HG02840 (cell line): Measurements from ENCODE around the gene RASSF9.

ENCODE experiments used
- ATAC-seq: cut with Tn5 transposase; IDR thresholded peaks from one replicate; pipeline ENCODE4 v1.9.1; 2021; ENCODE audit warnings: mild to moderate bottlenecking, moderate library complexity, moderate number of reproducible peaks; ENCODE audit not compliant: unreplicated experiment, low FRiP score

The RASSF9 gene

DNA sequence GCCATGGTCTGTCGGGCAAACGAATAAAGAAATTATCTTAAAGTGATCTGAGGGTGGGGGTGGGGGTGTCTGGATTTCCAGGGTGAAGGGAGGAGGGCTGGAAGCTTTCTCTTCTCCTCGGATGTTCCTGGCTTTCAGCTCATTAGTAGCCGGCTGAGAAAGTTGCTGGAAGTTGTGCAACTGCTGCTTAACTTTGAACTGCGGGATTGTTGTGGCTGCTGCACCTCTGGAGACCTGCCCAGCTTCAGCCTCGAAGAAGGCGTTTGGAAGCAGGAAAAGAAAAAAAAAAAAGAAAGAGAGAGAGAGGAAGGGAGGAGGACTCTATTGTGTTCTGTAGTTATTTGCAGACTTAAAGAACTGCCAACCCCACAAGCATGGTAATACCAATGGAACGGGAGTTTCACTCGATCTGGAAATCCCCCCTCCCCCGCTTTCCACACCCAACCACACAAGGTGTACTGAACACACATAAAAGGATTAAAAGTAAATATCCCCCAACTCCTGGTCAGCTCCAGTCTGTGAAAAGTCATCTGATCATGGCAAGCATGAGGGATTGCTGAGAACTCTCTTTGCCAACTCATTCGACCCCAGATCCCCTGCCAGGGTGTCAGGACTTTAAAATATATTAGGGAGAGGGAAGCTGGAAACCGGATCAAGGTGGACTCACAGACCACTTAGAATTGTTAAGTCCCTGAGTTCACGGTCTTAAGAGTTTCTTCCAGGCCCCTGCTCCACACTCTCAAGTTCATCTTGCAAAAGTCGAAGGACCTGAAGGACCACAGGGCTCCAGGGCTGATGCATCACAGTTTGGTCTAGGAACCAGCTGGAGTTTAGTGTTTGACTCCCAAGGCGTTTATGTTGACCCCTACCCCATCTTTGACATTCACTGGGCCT is at the start of gene RASSF9:
Gene RASSF9, minus strand, starts transcription at position 213 of the 894 bp plus-strand sequence. Its CDS starts 208 bp downstream, at position 5.
- ATAC-seq, result no peak

DNA sequence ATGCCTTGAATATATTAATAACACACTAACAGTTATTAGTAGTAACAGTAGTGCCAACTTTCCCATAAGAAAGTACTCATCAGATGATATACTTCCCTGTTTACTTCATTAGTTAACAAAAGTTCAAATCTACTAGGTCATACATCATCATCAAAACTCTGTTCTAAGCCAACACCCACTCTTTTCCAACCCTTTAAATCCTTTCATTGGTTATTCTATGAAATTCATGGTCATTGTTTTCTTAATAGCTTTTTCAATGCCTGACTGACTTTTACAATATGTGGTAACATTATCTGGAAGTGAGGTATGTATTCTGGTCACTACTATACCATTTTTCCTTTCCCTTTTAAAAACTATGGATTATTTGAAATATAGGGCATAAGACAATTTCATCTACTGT is 47.6 kb upstream of the RASSF9 start:
- no peak for ATAC-seq

DNA sequence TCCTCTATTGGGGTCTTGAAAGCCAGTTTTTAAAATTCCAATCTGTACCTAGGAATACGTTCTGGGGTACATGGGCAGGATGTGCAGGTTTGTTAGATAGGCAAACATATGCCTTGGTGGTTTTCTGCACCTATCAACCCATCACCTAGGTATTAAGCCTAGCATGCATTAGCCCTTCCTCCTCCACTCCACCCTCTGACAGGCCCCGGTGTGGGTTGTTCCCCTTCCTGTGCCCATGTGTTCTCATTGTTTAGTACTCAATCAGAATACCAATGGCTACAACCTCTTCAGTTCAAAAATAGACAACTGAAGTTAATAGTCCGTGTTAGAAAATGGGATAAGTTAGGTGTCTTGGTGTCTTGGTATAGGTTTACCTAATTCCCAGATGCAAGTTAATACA is 41.2 kb upstream of the RASSF9 start:
- ATAC-seq, result no peak

DNA sequence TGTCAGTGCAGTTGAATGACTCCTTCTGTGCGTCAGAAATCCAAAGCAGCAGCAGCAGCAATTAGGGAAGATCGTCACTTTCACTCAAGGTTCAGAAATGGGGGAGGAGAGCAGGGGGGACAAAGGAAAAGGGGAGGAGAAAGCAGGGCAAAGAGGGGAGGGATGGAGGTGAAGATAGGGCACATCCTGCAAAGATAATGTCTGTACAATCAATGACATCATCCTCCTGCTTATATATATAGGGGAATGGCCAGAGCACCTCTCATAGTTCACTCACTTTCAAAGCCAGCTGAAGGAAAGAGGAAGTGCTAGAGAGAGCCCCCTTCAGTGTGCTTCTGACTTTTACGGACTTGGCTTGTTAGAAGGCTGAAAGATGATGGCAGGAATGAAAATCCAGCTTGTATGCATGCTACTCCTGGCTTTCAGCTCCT is 37.8 kb upstream of the RASSF9 start, which contains the start of gene NTS:
Gene NTS, plus strand, starts transcription at position 265 of the 431 bp plus-strand sequence. Its CDS starts 109 bp downstream, at position 374.
- peak; percentile 70 for ATAC-seq

DNA sequence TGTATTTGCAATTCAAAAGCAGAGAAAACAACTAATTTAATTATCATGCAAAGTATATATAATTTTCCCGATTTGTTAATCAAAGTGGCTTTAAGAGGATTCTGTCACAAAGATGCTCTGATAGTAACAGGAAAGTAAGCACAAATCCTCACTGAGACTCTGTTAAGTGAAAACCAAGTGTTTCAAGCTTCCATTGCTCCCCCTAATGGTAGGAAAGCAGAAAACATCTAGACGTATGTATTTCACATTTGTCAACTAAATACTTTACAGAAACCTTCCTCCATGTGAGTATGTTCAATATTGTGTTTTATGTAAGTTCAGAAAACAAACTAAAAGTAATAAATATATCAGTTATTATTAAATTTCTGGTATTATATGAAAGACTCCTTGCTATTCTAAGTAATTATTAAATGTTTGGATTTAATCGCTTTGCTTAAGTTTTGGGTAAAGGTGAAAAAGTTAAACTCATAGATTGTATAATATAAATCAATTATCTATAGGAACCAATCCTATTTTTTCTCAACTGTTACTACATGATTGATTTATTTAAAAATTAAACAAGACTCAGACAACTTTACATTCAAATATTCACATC is 36.4 kb upstream of the RASSF9 start:
- peak; percentile 69 for ATAC-seq

DNA sequence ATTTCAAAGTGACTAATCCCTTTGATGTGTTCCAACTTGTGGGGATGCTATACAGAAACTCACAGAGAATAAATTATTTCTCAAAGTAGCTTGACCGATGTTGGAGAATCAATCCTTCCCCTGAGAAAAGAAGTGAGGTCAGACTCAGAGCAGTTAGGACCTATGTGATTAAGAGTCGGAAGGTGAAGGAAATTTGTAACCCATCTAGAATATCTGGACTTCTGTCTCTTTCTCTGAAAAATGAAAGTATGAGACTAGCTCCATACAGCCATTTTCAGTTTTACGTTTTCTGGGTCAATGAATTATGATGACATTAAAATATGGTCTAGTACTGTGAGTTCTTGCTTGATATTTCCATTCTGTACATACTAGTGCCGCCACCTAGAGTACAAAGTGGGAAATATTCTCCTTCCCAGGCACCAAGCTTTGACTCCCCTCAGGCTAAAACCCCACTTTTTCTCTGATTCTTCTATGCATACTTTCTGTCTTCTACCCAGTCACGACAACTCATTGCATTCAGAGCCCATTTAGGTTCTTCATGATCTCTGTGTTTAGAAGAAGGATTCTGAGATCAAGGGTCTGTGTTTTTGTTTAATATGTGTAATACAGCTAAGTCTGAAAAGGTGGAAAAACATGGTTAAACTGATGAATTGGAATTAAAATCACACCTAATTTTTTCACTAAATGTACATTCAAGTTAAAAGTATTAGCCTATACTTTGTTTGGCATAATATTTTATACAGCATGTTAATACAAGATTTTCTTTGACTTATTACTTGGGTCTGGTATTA is 31.0 kb upstream of the RASSF9 start:
- peak; percentile 92 for ATAC-seq

GRCh38 chr12:85865890-85866289 is 29.7 kb upstream of the RASSF9 start:
- ATAC-seq, result no peak

- ATAC-seq, result no peak
These were observed 20.8 kb upstream of the RASSF9 start for GRCh38 chr12:85856966-85857365.

- no peak for ATAC-seq
These were observed 19.1 kb upstream of the RASSF9 start for GRCh38 chr12:85855305-85855704.

DNA sequence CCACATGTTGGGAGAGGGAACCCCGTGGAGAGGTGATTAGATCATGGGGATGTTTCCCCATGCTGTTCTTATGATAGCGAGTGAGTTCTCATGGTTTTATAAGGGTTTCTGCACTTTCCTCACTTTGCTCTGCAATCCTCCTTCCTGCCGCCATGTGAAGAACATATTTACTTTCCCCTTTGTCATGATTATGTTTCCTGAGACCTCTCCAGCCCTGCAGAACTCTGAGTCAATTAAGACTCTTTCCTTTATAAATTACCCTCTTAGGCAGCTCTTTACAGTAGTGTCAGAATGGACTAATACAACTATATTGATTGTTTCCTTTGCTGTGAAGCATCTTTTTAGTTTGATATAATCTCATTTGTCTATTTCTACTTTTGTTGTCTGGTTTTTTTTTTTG is 13.1 kb upstream of the RASSF9 start:
- no peak for ATAC-seq

DNA sequence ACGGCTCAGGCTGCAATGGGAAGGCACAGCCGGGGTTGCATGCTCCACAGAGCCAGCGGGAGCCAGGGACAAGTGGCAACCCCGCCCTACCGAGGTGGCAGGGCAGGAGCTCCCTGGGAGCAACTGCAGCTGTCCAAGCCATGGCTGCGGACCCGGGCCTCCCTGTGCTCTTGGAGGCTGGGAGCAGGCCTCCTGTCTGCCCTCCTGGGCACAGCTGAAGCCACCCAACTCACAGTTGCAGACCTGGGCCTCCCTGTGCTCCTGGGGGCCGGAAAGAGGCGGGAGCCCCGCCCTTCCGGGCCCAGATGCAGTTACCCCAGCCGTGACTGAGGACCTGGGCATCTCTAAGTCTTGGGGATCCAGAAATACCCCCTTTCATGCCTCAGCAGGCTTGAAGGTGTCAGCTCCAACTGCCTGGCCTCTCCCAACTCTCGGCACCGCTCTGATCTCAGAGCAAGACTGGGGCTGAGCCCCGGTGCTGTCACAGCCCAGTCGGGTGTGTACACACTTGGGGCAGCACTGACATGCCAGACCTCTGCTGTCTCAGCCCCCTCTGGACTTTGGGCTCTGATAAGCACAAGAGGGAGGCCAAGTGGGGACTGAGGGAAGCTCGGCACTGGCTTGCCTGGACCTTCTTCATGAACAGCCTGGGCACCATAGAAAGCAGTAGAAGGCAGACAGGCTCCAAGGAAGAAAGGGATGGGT is 7.5 kb upstream of the RASSF9 start:
- no peak for ATAC-seq

GRCh38 chr12:85835426-85836196 is 598 bp downstream of the RASSF9 start:
- no peak for ATAC-seq

DNA sequence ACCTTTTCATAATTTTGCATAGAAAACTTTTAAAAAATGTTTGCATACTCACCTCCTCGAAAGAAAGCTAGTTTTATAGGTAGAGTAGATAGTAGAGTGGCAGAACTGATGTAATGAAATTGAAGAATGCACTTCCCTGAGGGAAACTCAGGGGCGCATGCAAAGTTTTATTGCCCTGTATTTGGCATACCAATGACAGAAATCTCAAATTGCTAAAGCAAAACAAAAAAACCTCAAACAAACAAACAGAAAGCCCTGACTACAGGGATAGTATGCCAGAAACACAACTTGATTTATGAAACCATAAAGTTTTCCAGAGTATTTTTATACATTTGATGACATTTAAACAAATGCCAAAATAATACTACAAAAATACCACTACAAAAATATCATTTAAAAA is 1.8 kb downstream of the RASSF9 start:
- ATAC-seq, result no peak

GRCh38 chr12:85833579-85833978 is 2.6 kb downstream of the RASSF9 start:
- ATAC-seq, result no peak

- ATAC-seq, result no peak
These were observed 4.8 kb downstream of the RASSF9 start for GRCh38 chr12:85831327-85831990.

- ATAC-seq, result no peak
These were observed 6.8 kb downstream of the RASSF9 start for GRCh38 chr12:85829391-85829790.

DNA sequence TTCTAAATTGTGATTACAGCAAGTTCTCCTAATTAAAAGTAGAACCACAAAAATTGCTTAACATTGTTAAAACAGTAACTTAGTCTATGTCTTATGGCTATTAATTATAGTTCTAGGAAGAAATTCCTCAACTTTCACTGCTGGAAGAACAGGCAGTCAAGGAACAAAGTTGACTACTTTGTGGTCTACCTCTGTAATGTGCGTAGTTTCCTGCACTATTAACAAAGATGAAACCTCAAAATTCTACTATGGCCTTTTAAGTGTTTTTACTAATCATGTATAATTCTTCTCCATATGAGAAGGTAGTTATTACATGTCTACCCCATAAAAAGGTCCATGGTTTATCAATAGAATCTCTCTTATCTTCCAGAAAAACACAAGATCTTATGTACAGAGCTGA is 7.6 kb downstream of the RASSF9 start:
- ATAC-seq, result no peak

GRCh38 chr12:85825746-85826145 is 10.5 kb downstream of the RASSF9 start:
- ATAC-seq, result no peak
